ENCODE results near the gene ERG.

The ERG gene

GRCh38 chr21:38498057-38498833, at the start of gene ERG:
Gene ERG, minus strand, starts transcription at chr21:38498477. Its CDS starts 97 bp downstream, at chr21:38498380.
- TF ChIP-seq CTCF (conservative IDR thresholded peaks at IDR 0.05; ENCODE audit: low read depth) = no peak
- ChIA-PET POLR2A (ENCODE audit: low non-redundant PET) (no interaction called here), CTCF (interaction anchor here (0.6 kb wide), 1 partner anchor 727 kb away, joined by 3 read pairs; no protein-coding TSS in a partner anchor)
- no peak for DNase-seq (ENCODE audit: low spot score)
- H3K27ac ChIP-seq = no peak within 1 kb of the TSS

GRCh38 chr21:38544661-38545060, 46.4 kb upstream of the ERG start:
- ChIA-PET CTCF (no interaction called here), POLR2A (ENCODE audit: low non-redundant PET) (no interaction called here)
- no peak for DNase-seq (ENCODE audit: low spot score)
- TF ChIP-seq CTCF (conservative IDR thresholded peaks at IDR 0.05; ENCODE audit: low read depth) = no peak
- H3K27ac ChIP-seq = no peak overlapping the region

GRCh38 chr21:38542263-38542662, 44.0 kb upstream of the ERG start:
- TF ChIP-seq CTCF (conservative IDR thresholded peaks at IDR 0.05; ENCODE audit: low read depth) = no peak
- ChIA-PET POLR2A (ENCODE audit: low non-redundant PET) (no interaction called here), CTCF (no interaction called here)
- no peak overlapping the region for H3K27ac ChIP-seq
- no peak for DNase-seq (ENCODE audit: low spot score)

GRCh38 chr21:38538353-38538752, 40.1 kb upstream of the ERG start:
- DNase-seq (ENCODE audit: low spot score) = no peak

GRCh38 chr21:38534591-38534990, 36.3 kb upstream of the ERG start:
- POLR2A ChIA-PET (ENCODE audit: low non-redundant PET) = no interaction called here
- no peak for TF ChIP-seq CTCF (conservative IDR thresholded peaks at IDR 0.05; ENCODE audit: low read depth)
- no peak overlapping the region for H3K27ac ChIP-seq
- no peak for DNase-seq (ENCODE audit: low spot score)
- CTCF ChIA-PET = no interaction called here

More at GRCh38 chr21:38538353-38538752, 40.1 kb upstream of the ERG start:
- ChIA-PET CTCF (no interaction called here), POLR2A (ENCODE audit: low non-redundant PET) (no interaction called here)
- no peak for TF ChIP-seq CTCF (conservative IDR thresholded peaks at IDR 0.05; ENCODE audit: low read depth)
- H3K27ac ChIP-seq = no peak overlapping the region

GRCh38 chr21:38533887-38534286, 35.6 kb upstream of the ERG start:
- CTCF ChIA-PET = no interaction called here
- no peak for DNase-seq (ENCODE audit: low spot score)
- H3K27ac ChIP-seq = no peak overlapping the region
- TF ChIP-seq CTCF (conservative IDR thresholded peaks at IDR 0.05; ENCODE audit: low read depth) = no peak
- POLR2A ChIA-PET (ENCODE audit: low non-redundant PET) = no interaction called here
